Measurements from ENCODE around the gene SIGLEC12. TPM values are rescaled to one million over a fixed set of nuclear protein-coding genes. Genes with fewer than 3 reads are reported as not detected.

Gene SIGLEC12
- total RNA-seq, 1 donor from 2014 or later, result not detected

DNA sequence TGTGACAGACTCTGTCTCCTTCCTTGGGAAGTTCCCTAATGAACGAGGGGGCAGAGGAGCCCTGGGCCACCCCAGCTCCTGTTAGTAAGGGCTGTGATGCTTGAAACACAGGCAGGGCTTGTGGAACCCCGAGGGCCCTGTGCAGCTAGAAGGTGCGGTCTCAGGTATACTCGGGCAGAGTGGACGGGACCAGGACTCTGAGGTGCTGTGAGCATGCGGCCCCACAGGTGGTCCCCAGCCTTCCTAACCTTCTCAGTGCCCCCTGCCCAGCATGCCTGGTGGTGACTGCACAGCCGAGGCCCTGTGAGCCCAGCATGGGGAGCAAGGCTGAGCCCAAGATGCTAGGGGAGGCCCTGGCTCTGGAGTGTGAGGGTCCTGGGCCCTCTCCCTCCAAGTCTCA is 39.3 kb downstream of the SIGLEC12 start:
- Histone ChIP-seq H3K36me3 (ENCODE audit: control insufficient read depth, insufficient read depth, low read length) (no peaks in the 10 kb centered on the region), H3K4me3 (ENCODE audit: low read depth, low read length) (no peak overlapping the region), H3K27me3 (ENCODE audit: control insufficient read depth, insufficient read depth, low read length) (no peaks in the 10 kb centered on the region)
- no peak for FAIRE-seq
- TF ChIP-seq, protein P1, sequence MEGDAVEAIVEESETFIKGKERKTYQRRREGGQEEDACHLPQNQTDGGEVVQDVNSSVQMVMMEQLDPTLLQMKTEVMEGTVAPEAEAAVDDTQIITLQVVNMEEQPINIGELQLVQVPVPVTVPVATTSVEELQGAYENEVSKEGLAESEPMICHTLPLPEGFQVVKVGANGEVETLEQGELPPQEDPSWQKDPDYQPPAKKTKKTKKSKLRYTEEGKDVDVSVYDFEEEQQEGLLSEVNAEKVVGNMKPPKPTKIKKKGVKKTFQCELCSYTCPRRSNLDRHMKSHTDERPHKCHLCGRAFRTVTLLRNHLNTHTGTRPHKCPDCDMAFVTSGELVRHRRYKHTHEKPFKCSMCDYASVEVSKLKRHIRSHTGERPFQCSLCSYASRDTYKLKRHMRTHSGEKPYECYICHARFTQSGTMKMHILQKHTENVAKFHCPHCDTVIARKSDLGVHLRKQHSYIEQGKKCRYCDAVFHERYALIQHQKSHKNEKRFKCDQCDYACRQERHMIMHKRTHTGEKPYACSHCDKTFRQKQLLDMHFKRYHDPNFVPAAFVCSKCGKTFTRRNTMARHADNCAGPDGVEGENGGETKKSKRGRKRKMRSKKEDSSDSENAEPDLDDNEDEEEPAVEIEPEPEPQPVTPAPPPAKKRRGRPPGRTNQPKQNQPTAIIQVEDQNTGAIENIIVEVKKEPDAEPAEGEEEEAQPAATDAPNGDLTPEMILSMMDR (IDR thresholded peaks at IDR 0.05; ENCODE audit: insufficient read depth, low read length, severe bottlenecking), result no peak
- DNase-seq (ENCODE audit: low read depth), result no peak

DNA sequence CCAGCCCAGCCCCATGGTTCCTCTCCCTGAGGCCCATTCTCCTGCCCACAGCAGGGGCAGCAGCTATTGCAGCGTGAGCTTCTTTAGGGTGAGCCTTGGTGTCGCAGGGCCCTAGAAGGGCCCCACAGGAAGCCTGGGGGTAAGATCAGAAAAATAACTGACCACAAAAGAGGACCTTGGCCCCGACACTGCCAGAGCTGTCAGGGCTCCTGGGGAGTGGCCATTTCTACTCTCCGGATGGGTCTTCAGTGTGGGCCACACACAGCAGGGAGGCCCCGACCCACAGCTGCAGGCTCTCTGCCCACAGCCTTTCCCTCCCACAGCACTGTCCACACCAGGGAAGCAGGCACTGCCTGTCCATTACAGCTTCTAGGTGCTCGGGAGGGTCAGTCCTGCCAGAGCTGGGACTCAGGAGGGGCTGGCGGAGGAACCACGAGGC is 39.9 kb downstream of the SIGLEC12 start:
- no peak for FAIRE-seq
- H3K27me3 ChIP-seq (ENCODE audit: control insufficient read depth, insufficient read depth, low read length), result no peaks in the 10 kb centered on the region
- TF ChIP-seq, protein P1 (IDR thresholded peaks at IDR 0.05; ENCODE audit: insufficient read depth, low read length, severe bottlenecking), result no peak

DNA sequence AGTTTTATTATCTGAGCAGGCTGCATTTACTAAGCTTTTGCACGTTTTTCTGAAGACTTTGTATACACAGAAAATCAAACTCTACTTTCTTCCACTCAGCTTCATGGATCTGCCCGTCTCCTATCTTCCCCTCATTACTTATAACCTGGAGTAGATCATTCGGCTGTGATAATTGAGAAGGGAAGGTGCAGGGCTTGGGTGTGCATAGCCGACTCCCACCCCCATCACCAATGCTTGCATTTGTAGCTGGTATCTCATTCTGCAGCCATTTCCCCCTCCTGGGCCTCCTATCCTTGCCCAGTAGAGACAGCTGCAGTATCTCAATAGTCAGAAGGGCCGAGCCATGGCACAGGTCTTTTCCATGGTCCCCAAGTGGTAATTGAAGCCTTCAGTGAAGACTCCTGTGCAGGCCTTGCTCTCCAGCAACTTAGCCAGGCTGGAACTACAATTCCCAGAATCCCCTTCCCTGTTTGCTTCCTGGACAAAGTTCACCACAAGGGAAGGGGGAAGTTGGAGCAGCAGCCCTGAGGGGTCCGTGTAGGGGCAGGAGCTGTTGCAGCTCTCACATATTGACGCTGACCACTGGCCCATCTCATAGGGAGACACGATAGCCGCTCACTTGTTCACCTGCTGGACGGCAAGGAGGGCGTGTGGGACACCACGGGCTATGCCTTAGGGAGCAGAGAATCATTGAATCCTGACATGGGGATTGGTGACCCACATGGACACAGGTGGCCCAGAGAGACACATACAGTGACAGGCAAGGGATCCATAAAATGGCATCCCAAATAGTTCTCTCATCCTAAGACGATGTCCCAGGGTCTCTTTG is 41.2 kb downstream of the SIGLEC12 start:
- H3K4me3 ChIP-seq (ENCODE audit: low read depth, low read length), result no peak overlapping the region
- no peak for FAIRE-seq
- no peak for DNase-seq (ENCODE audit: low read depth)
- TF ChIP-seq, protein P1 (IDR thresholded peaks at IDR 0.05; ENCODE audit: insufficient read depth, low read length, severe bottlenecking), result no peak
- no peaks in the 10 kb centered on the region for H3K36me3 ChIP-seq (ENCODE audit: control insufficient read depth, insufficient read depth, low read length)
- no peaks in the 10 kb centered on the region for H3K27me3 ChIP-seq (ENCODE audit: control insufficient read depth, insufficient read depth, low read length)

More for the DNA sequence above, 39.9 kb downstream of the SIGLEC12 start:
- Histone ChIP-seq H3K4me3 (ENCODE audit: low read depth, low read length) (no peak overlapping the region), H3K36me3 (ENCODE audit: control insufficient read depth, insufficient read depth, low read length) (no peaks in the 10 kb centered on the region)
- no peak for DNase-seq (ENCODE audit: low read depth)

DNA sequence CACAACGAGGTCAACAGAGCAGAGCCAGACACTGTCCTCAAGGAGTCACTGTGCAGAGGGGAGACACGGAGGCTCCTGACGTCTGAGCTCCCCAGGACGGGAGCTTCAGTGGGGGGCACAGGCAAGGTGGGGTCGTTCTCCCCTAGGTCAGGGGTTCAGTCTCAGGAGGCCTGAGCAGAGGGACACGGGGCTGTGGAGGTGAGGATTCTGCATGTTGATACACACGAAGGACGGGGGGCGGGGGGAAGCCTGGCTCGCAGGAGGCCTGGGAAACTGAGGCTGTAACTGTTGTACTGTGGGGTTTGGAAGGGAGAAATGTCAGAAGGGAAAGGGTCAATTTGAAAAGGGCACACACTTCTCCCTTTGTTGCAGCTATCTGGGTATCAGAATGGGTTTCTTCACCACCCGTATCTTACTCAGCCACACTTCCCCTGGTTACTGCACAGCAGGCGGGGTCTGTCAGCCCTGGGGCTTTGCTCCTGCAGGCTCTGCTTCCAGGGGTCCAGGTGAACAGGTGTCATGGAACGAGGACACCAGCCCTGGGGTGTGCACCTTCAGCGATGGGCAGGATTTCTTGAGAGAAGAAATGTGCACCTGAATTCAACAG is 42.6 kb downstream of the SIGLEC12 start:
- Histone ChIP-seq H3K36me3 (ENCODE audit: control insufficient read depth, insufficient read depth, low read length) (no peaks in the 10 kb centered on the region), H3K4me3 (ENCODE audit: low read depth, low read length) (no peak overlapping the region), H3K27me3 (ENCODE audit: control insufficient read depth, insufficient read depth, low read length) (no peaks in the 10 kb centered on the region)
- TF ChIP-seq, protein P1 (IDR thresholded peaks at IDR 0.05; ENCODE audit: insufficient read depth, low read length, severe bottlenecking), result no peak
- DNase-seq (ENCODE audit: low read depth) (no peak), FAIRE-seq (no peak)

DNA sequence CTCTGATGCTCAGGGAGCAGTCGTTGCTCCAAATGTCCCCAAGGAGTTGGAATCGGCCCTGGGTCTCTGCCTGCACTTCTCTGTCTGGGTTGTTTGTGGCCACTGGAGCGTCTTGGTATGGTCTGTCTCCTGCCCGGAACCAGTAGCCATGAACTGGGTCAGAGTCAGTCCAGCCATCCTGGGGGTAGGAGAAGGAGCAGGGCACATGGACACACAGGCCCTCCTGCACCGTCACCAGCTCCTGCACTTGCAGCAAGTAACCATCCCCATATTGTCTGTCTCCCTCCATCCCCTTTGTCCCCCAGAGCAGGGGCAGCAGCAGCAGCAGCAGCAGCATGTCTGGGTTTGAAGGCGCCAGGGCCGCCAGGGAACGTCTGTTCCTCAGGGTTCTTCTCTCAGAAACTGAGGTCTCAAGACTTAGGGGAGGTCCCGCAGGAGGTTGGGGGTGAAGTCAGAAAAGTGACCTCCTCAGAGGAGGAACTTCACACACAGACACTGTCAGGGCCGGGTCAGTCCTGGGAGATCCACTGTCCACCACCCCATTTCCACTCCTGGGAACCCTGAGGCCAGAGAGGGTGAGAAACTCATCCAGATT is 43.5 kb downstream of the SIGLEC12 start, which contains the start of gene SIGLEC8:
TSS of gene SIGLEC8 (minus strand) at position 404 of the 595 bp plus-strand sequence. CDS start at position 337, 67 bp downstream.
- H3K4me3 ChIP-seq (ENCODE audit: low read depth, low read length), result no peak within 1 kb of the TSS
- TF ChIP-seq, protein P1 (IDR thresholded peaks at IDR 0.05; ENCODE audit: insufficient read depth, low read length, severe bottlenecking), result no peak
- no peak for DNase-seq (ENCODE audit: low read depth)
- H3K36me3 ChIP-seq (ENCODE audit: control insufficient read depth, insufficient read depth, low read length), result no peaks in the 10 kb centered on the region
- H3K27me3 ChIP-seq (ENCODE audit: control insufficient read depth, insufficient read depth, low read length), result no peaks in the 10 kb centered on the region
- no peak for FAIRE-seq
